GM23338 (cell line): Measurements from ENCODE around the gene ATP13A1. TPM values are rescaled to one million over a fixed set of nuclear protein-coding genes. Genes with fewer than 3 reads are reported as not detected.

Experiments used
- ATAC-seq: fragments of 200-7000 bp; cut with Tn5 transposase; 3 replicates; pipeline ENCODE4 v1.9.1; 2020
- DNase-seq: peaks from one replicate; pipeline ENCODE4 v3.0.0-alpha.2; 2015; ENCODE audit warnings: low spot score
- H2AFZ ChIP-seq: fragments of 200-600 bp; sonication (generic); 2 replicates; pipeline ENCODE4 v1.8.0; 2016; ENCODE audit warnings: antibody characterized with exemption, mild to moderate bottlenecking, moderate library complexity
- H3F3A ChIP-seq: fragments of 200-600 bp; sonication (generic); replicated peaks from 2 replicates; pipeline ENCODE4 v1.8.0; 2017; ENCODE audit warnings: antibody characterized with exemption, mixed run types, low read depth
- H3K27ac ChIP-seq: fragments of 200-600 bp; sonication (generic); 2 replicates; pipeline ENCODE4 v1.6.1; 2016; ENCODE audit warnings: low read depth
- H3K27me3 ChIP-seq: fragments of 200-600 bp; sonication (generic); 2 replicates; pipeline ENCODE4 v1.8.0; 2016; ENCODE audit warnings: mild to moderate bottlenecking, mixed run types, moderate library complexity; ENCODE audit not compliant: insufficient read depth
- H3K36me3 ChIP-seq: fragments of 200-600 bp; sonication (generic); 2 replicates; pipeline ENCODE4 v1.8.0; 2016; ENCODE audit warnings: mild to moderate bottlenecking; ENCODE audit not compliant: insufficient read depth
- H3K4me1 ChIP-seq: fragments of 200-600 bp; sonication (generic); 2 replicates; pipeline ENCODE4 v1.8.0; 2016; ENCODE audit warnings: mild to moderate bottlenecking, moderate library complexity; ENCODE audit not compliant: insufficient read depth
- H3K4me2 ChIP-seq: fragments of 200-600 bp; sonication (generic); 2 replicates; pipeline ENCODE4 v1.7.1; 2017; ENCODE audit warnings: mixed run types
- H3K4me3 ChIP-seq: fragments of 200-600 bp; sonication (generic); 2 replicates; pipeline ENCODE4 v1.6.1; 2016; ENCODE audit warnings: mixed run types
- H3K79me2 ChIP-seq: fragments of 200-600 bp; sonication (generic); replicated peaks from 2 replicates; pipeline ENCODE4 v1.8.0; 2017; ENCODE audit warnings: mild to moderate bottlenecking; ENCODE audit not compliant: insufficient read depth
- H3K9me2 ChIP-seq: fragments of 200-600 bp; sonication (generic); 2 replicates; pipeline ENCODE4 v1.8.0; 2017; ENCODE audit not compliant: insufficient read depth
- H4K20me1 ChIP-seq: fragments of 200-600 bp; sonication (generic); replicated peaks from 2 replicates; pipeline ENCODE4 v1.8.0; 2017; ENCODE audit warnings: mild to moderate bottlenecking; ENCODE audit not compliant: insufficient read depth
- H3K27ac Mint-ChIP-seq: 2 replicates; pipeline ENCODE4 v1.8.0; 2020; ENCODE audit warnings: inconsistent platforms, mild to moderate bottlenecking, moderate library complexity, mixed read lengths
- H3K27me3 Mint-ChIP-seq: 3 replicates; pipeline ENCODE4 v1.8.0; 2022; ENCODE audit warnings: low read depth, mild to moderate bottlenecking, moderate library complexity, mixed read lengths, inconsistent platforms; ENCODE audit not compliant: insufficient read depth, poor library complexity
- H3K36me3 Mint-ChIP-seq: 3 replicates; pipeline ENCODE4 v1.8.0; 2021; ENCODE audit warnings: low read depth, mild to moderate bottlenecking, inconsistent platforms, moderate library complexity, mixed read lengths
- H3K4me1 Mint-ChIP-seq: 3 replicates; pipeline ENCODE4 v1.8.0; 2020; ENCODE audit warnings: mild to moderate bottlenecking, inconsistent platforms, mixed read lengths
- H3K4me3 Mint-ChIP-seq: 3 replicates; pipeline ENCODE4 v1.8.0; 2021; ENCODE audit warnings: moderate library complexity, mild to moderate bottlenecking, inconsistent platforms, mixed read lengths
- H3K9me3 Mint-ChIP-seq: 3 replicates; pipeline ENCODE4 v1.8.0; 2020; ENCODE audit warnings: moderate library complexity, mild to moderate bottlenecking, inconsistent platforms, mixed read lengths
- CREB1 ChIP-seq: fragments of 250-450 bp; sonication (Bioruptor Pico); IDR thresholded peaks from 2 replicates; pipeline ENCODE4 v1.5.0; 2020; ENCODE audit warnings: low read depth, mild to moderate bottlenecking, moderate library complexity
- EZH2 ChIP-seq: fragments of 200-600 bp; sonication (generic); IDR thresholded peaks from one replicate; pipeline ENCODE4 v1.8.0; 2017; ENCODE audit warnings: antibody characterized with exemption, mild to moderate bottlenecking, low read depth; ENCODE audit not compliant: unreplicated experiment
- EZH2phosphoT487 ChIP-seq: fragments of 200-600 bp; sonication (generic); IDR thresholded peaks from one replicate; pipeline ENCODE4 v1.8.1; 2018; ENCODE audit warnings: antibody characterized with exemption; ENCODE audit not compliant: unreplicated experiment
- JUNB ChIP-seq: IDR thresholded peaks from one replicate; pipeline ENCODE4 v1.6.1; 2016; ENCODE audit warnings: antibody characterized with exemption; ENCODE audit not compliant: unreplicated experiment
- NANOG ChIP-seq: IDR thresholded peaks from 2 replicates; pipeline ENCODE4 v1.6.1; 2016; ENCODE audit warnings: antibody characterized with exemption, borderline replicate concordance
- POLR2AphosphoS5 ChIP-seq: IDR thresholded peaks from 2 replicates; pipeline ENCODE4 v1.6.1; 2016; ENCODE audit warnings: antibody characterized with exemption, low read depth
- REST ChIP-seq: IDR thresholded peaks from one replicate; pipeline ENCODE4 v1.6.1; 2018; ENCODE audit warnings: antibody characterized with exemption; ENCODE audit not compliant: unreplicated experiment
- STAT1 ChIP-seq: IDR thresholded peaks from one replicate; pipeline ENCODE4 v1.6.1; 2016; ENCODE audit warnings: antibody characterized with exemption; ENCODE audit not compliant: unreplicated experiment
- ZNF331 ChIP-seq: fragments of 250-450 bp; sonication (Bioruptor Pico); IDR thresholded peaks from 2 replicates; pipeline ENCODE4 v1.5.0; 2020; ENCODE audit warnings: low read depth, mild to moderate bottlenecking, moderate library complexity
- polyA plus RNA-seq: library from polyadenylated mRNA; unstranded; fragments of >200 nt; fragmentation: Nextera tagmentation; extraction: Ambion mirVana; gene quantifications from 2 replicates; pipeline ENCODE4 v1.2.1, GENCODE V29; 2016
- total RNA-seq: library from RNA; depleted of rRNA; stranded (reverse); fragments of >200 nt; shearing (Covaris generic); gene quantifications from 2 replicates; pipeline ENCODE4 v1.2.3, GENCODE V29; 2014
- TF ChIP-seq, protein P1 (sequence below): fragments of 250-450 bp; sonication (Bioruptor Pico); IDR thresholded peaks from 2 replicates; pipeline ENCODE4 v1.5.0; 2020; ENCODE audit warnings: mild to moderate bottlenecking, moderate library complexity

Gene ATP13A1
- total and polyA plus RNA-seq, 2 experiments from 2014 or later, result 38.1 to 307 TPM

GRCh38 chr19:19651076-19651475 is 12.4 kb downstream of the ATP13A1 start:
- Histone ChIP-seq H3K4me2 (no peak overlapping the region), H3K79me2 (no peaks in the 10 kb centered on the region), H3K27ac (no peak overlapping the region), H3F3A (no peaks in the 10 kb centered on the region), H2AFZ (no peak overlapping the region), H4K20me1 (peaks cover 6% of the 10 kb centered on the region; the same call in 1 of the 2 replicates), H3K4me1 (no peaks in the 10 kb centered on the region), H3K9me2 (no peaks in the 10 kb centered on the region), H3K27me3 (no peaks in the 10 kb centered on the region), H3K4me3 (no peak overlapping the region), H3K36me3 (peaks cover 18% of the 10 kb centered on the region)
- H3K4me1 Mint-ChIP-seq, result no peaks in the 10 kb centered on the region
- H3K36me3 Mint-ChIP-seq, result peaks cover 78% of the 10 kb centered on the region
- H3K27me3 Mint-ChIP-seq, result peaks cover 16% of the 10 kb centered on the region
- no peaks in the 10 kb centered on the region for H3K9me3 Mint-ChIP-seq
- no peak for DNase-seq
- no peak for ATAC-seq
- no peak overlapping the region for H3K4me3 Mint-ChIP-seq
- TF ChIP-seq CREB1, result no peak
- TF ChIP-seq EZH2, result no peak
- TF ChIP-seq NANOG, result no peak
- no peak for TF ChIP-seq POLR2AphosphoS5
- TF ChIP-seq STAT1, result no peak
- TF ChIP-seq JUNB, result no peak
- TF ChIP-seq EZH2phosphoT487, result no peak
- TF ChIP-seq ZNF331 (CRISPR knock-in tag), result no peak
- no peak for TF ChIP-seq REST
- TF ChIP-seq, protein P1, sequence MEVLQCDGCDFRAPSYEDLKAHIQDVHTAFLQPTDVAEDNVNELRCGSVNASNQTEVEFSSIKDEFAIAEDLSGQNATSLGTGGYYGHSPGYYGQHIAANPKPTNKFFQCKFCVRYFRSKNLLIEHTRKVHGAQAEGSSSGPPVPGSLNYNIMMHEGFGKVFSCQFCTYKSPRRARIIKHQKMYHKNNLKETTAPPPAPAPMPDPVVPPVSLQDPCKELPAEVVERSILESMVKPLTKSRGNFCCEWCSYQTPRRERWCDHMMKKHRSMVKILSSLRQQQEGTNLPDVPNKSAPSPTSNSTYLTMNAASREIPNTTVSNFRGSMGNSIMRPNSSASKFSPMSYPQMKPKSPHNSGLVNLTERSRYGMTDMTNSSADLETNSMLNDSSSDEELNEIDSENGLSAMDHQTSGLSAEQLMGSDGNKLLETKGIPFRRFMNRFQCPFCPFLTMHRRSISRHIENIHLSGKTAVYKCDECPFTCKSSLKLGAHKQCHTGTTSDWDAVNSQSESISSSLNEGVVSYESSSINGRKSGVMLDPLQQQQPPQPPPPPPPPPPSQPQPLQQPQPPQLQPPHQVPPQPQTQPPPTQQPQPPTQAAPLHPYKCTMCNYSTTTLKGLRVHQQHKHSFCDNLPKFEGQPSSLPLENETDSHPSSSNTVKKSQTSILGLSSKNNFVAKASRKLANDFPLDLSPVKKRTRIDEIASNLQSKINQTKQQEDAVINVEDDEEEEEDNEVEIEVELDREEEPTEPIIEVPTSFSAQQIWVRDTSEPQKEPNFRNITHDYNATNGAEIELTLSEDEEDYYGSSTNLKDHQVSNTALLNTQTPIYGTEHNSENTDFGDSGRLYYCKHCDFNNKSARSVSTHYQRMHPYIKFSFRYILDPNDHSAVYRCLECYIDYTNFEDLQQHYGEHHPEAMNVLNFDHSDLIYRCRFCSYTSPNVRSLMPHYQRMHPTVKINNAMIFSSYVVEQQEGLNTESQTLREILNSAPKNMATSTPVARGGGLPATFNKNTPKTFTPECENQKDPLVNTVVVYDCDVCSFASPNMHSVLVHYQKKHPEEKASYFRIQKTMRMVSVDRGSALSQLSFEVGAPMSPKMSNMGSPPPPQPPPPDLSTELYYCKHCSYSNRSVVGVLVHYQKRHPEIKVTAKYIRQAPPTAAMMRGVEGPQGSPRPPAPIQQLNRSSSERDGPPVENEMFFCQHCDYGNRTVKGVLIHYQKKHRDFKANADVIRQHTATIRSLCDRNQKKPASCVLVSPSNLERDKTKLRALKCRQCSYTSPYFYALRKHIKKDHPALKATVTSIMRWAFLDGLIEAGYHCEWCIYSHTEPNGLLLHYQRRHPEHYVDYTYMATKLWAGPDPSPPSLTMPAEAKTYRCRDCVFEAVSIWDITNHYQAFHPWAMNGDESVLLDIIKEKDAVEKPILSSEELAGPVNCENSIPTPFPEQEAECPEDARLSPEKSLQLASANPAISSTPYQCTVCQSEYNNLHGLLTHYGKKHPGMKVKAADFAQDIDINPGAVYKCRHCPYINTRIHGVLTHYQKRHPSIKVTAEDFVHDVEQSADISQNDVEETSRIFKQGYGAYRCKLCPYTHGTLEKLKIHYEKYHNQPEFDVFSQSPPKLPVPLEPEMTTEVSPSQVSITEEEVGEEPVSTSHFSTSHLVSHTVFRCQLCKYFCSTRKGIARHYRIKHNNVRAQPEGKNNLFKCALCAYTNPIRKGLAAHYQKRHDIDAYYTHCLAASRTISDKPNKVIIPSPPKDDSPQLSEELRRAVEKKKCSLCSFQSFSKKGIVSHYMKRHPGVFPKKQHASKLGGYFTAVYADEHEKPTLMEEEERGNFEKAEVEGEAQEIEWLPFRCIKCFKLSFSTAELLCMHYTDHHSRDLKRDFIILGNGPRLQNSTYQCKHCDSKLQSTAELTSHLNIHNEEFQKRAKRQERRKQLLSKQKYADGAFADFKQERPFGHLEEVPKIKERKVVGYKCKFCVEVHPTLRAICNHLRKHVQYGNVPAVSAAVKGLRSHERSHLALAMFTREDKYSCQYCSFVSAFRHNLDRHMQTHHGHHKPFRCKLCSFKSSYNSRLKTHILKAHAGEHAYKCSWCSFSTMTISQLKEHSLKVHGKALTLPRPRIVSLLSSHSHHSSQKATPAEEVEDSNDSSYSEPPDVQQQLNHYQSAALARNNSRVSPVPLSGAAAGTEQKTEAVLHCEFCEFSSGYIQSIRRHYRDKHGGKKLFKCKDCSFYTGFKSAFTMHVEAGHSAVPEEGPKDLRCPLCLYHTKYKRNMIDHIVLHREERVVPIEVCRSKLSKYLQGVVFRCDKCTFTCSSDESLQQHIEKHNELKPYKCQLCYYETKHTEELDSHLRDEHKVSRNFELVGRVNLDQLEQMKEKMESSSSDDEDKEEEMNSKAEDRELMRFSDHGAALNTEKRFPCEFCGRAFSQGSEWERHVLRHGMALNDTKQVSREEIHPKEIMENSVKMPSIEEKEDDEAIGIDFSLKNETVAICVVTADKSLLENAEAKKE (CRISPR knock-in tag), result no peak
- H3K27ac Mint-ChIP-seq, result no peak overlapping the region
